Ramos (cell line): ENCODE results near the gene MN1.

Experiments
- in situ Hi-C: fragments of 300-500 bp; cut with MboI; formaldehyde crosslinking; loops from one replicate; pipeline ENCODE4 v1.14.3; 2022; ENCODE audit warnings: low sequenced_read_pairs; ENCODE audit not compliant: unreplicated experiment

MN1 gene

GRCh38 chr22:27801202-27801615, 347 bp downstream of the MN1 start:
- in situ Hi-C loops = loop anchor here (10.0 kb wide), 1 partner anchor 396 kb away; no protein-coding TSS in a partner anchor

GRCh38 chr22:27800250-27801201, 1.0 kb downstream of the MN1 start:
- in situ Hi-C loops = loop anchor here (10.0 kb wide), 1 partner anchor 396 kb away; no protein-coding TSS in a partner anchor

GRCh38 chr22:27799827-27800249, 1.7 kb downstream of the MN1 start:
- in situ Hi-C loops = loop anchor here (10.0 kb wide), 1 partner anchor 395 kb away; no protein-coding TSS in a partner anchor

GRCh38 chr22:27799015-27799826, 2.3 kb downstream of the MN1 start:
- in situ Hi-C loops = no loop called here

GRCh38 chr22:27798511-27799014, 3.0 kb downstream of the MN1 start:
- in situ Hi-C loops = no loop called here

- in situ Hi-C loops = no loop called here
These were observed 3.8 kb downstream of the MN1 start for GRCh38 chr22:27797520-27798391.

- in situ Hi-C loops = no loop called here
These were observed 4.6 kb downstream of the MN1 start for GRCh38 chr22:27796829-27797519.

- in situ Hi-C loops = no loop called here
These were observed 5.6 kb downstream of the MN1 start for GRCh38 chr22:27795696-27796517.

GRCh38 chr22:27795053-27795452, 6.5 kb downstream of the MN1 start:
- in situ Hi-C loops = no loop called here

GRCh38 chr22:27794226-27794625, 7.3 kb downstream of the MN1 start:
- in situ Hi-C loops = no loop called here

GRCh38 chr22:27793576-27793975, 8.0 kb downstream of the MN1 start:
- in situ Hi-C loops = no loop called here

- in situ Hi-C loops = no loop called here
These were observed 8.9 kb downstream of the MN1 start for GRCh38 chr22:27792452-27793161.

GRCh38 chr22:27791859-27792241, 9.7 kb downstream of the MN1 start:
- in situ Hi-C loops = no loop called here

GRCh38 chr22:27791159-27791858, 10.2 kb downstream of the MN1 start:
- in situ Hi-C loops = no loop called here

GRCh38 chr22:27790376-27791158, 11.0 kb downstream of the MN1 start:
- in situ Hi-C loops = no loop called here

- in situ Hi-C loops = no loop called here
These were observed 12.9 kb downstream of the MN1 start for GRCh38 chr22:27788500-27789288.
